Subcutaneous abdominal adipose tissue (tissue), 5 donors: ENCODE measurements around the gene FLAD1.
A peak's percentile ranks its signal among the peaks of the same experiment; 100 is the strongest.
"Not testable (repeated sequence)": the region's sequence is repeated elsewhere in the genome, so short reads cannot be mapped to it uniquely, and the experiment has no call there.

Experiments
- H3K27ac ChIP-seq: one replicate; pipeline ENCODE4 v1.7.0; 2013; ENCODE audit warnings: low read depth, mild to moderate bottlenecking, inconsistent platforms, low read length, moderate library complexity
- H3K27me3 ChIP-seq, 5 donors: one replicate each; pipeline ENCODE4 v1.7.0; 2013; ENCODE audit warnings: low read length in 5 of 5, inconsistent platforms in 1 of 5; ENCODE audit not compliant: control insufficient read depth in 5 of 5, insufficient read depth in 4 of 5
- H3K36me3 ChIP-seq, 5 donors: one replicate each; pipeline ENCODE4 v1.7.0; 2013; ENCODE audit warnings: low read length in 5 of 5; ENCODE audit not compliant: control insufficient read depth in 5 of 5, insufficient read depth in 5 of 5
- H3K4me1 ChIP-seq, 5 donors: one replicate each; pipeline ENCODE4 v1.7.0; 2013; ENCODE audit warnings: low read length in 5 of 5, mild to moderate bottlenecking in 3 of 5, moderate library complexity in 1 of 5; ENCODE audit not compliant: control insufficient read depth in 5 of 5, insufficient read depth in 5 of 5
- H3K4me3 ChIP-seq, 5 donors: one replicate each; pipeline ENCODE4 v1.7.0; 2013; ENCODE audit warnings: low read length in 5 of 5, low read depth in 1 of 5
- H3K9ac ChIP-seq, 5 donors: one replicate each; pipeline ENCODE4 v1.7.0; 2013; ENCODE audit warnings: low read length in 5 of 5, mild to moderate bottlenecking in 4 of 5, moderate library complexity in 3 of 5
- H3K9me3 ChIP-seq, 5 donors: one replicate each; pipeline ENCODE4 v1.7.0; 2013; ENCODE audit warnings: low read length in 5 of 5; ENCODE audit not compliant: control insufficient read depth in 5 of 5
- donor health status: healthy.
- donor health status: healthy.
- donor health status: healthy.
- donor health status: healthy.
- donor health status: healthy.

FLAD1 gene

DNA sequence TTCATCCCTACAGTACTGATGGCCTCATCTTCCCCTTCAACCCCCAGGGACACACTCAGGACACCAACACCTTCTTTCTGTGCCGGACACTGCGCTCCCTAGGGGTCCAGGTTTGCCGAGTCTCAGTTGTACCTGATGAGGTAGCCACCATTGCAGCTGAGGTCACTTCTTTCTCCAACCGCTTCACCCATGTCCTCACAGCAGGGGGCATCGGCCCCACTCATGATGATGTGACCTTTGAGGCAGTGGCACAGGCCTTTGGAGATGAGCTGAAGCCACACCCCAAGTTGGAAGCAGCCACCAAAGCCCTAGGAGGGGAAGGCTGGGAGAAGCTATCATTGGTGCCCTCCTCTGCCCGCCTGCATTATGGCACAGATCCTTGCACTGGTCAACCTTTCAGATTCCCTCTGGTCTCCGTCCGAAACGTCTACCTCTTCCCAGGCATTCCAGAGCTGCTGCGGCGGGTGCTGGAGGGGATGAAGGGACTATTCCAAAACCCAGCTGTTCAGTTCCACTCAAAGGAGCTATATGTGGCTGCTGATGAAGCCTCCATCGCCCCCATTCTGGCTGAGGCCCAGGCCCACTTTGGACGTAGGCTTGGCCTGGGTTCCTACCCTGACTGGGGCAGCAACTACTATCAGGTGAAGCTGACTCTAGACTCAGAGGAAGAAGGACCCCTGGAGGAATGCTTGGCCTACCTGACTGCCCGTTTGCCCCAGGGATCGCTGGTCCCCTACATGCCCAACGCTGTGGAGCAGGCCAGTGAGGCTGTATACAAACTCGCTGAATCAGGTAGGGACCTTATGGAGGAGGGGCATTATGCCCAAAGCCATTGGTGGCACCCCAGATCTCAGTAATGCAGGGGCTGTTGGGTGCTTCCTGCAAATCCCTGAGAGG is 5.2 kb downstream of the FLAD1 start:
- H3K36me3 ChIP-seq = peaks cover 0 to 47% (median 33%) of the 10 kb centered on the region in 5 donors
- peak overlapping the region; percentile 80 for H3K27ac ChIP-seq
- H3K4me3 ChIP-seq = no peak overlapping the region
- peaks cover 2 to 59% (median 36%) of the 10 kb centered on the region in 5 donors for H3K4me1 ChIP-seq
- no peaks in the 10 kb centered on the region for H3K9me3 ChIP-seq
- no peak overlapping the region for H3K9ac ChIP-seq
- H3K27me3 ChIP-seq = no peaks in the 10 kb centered on the region

DNA sequence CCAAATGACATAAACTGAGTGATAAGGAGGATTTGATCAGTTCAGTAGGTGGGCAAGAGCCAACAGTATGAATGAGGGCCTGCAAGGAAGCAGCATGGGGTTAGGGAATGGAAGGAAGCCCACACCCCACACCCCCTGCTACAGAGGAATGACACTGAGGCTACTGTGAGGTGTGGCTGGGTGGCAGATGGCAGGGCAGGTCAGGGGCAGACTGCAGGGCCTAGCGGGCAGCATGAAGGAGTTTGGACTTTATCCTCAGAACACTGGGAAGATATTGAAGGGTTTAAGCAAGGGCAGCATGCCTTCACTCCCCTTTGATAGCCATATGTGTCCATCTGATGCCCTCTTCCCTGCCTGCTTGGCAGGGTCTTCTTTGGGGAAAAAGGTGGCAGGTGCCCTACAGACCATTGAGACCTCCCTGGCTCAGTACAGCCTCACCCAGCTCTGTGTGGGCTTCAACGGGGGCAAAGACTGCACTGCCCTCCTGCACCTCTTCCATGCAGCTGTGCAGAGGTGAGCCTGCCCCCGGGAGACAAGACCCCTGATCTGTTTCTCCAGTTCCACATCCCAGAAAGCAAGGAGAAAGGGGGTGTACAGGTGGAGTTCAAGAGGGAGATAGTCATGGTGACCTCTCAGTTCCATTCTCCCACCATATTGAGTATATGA is 6.2 kb downstream of the FLAD1 start:
- Histone ChIP-seq H3K4me3 (no peak overlapping the region), H3K27ac (peak overlapping the region; percentile 80), H3K9me3 (no peaks in the 10 kb centered on the region), H3K9ac (no peak overlapping the region), H3K36me3 (peaks cover 0 to 47% (median 33%) of the 10 kb centered on the region in 5 donors), H3K27me3 (no peaks in the 10 kb centered on the region), H3K4me1 (peaks cover 0 to 49% (median 26%) of the 10 kb centered on the region in 5 donors)

DNA sequence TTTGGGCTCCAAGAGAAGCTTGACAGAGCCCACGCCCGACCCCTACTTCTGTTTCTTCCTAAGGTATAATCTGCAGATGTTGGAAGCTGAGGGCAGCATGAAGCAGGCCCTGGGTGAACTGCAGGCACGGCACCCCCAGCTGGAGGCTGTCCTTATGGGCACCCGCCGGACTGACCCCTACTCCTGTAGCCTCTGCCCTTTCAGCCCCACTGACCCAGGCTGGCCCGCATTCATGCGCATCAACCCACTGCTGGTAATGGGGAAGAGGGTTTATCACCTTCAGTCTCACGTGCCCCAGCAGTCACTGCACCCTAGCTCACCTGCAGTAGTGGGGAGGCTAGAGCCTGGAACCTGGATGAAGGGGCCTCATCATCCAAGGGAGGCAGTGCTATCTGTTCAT is 7.1 kb downstream of the FLAD1 start:
- Histone ChIP-seq H3K9me3 (no peaks in the 10 kb centered on the region), H3K27ac (no peak overlapping the region), H3K9ac (no peak overlapping the region), H3K4me1 (peaks cover 0 to 41% (median 19%) of the 10 kb centered on the region in 5 donors), H3K36me3 (peaks cover 0 to 47% (median 33%) of the 10 kb centered on the region in 5 donors), H3K4me3 (no peak overlapping the region), H3K27me3 (no peaks in the 10 kb centered on the region)

- peak overlapping the region; percentile 57 for H3K27ac ChIP-seq
- no peaks in the 10 kb centered on the region for H3K9me3 ChIP-seq
- peaks cover 0 to 38% (median 29%) of the 10 kb centered on the region in 5 donors for H3K36me3 ChIP-seq
- no peaks in the 10 kb centered on the region for H3K27me3 ChIP-seq
- H3K4me3 ChIP-seq = no peak overlapping the region
- H3K9ac ChIP-seq = no peak overlapping the region
- peaks cover 0 to 31% (median 12%) of the 10 kb centered on the region in 5 donors for H3K4me1 ChIP-seq
These were observed 9.8 kb downstream of the FLAD1 start for GRCh38 chr1:154992721-154993571.

- Histone ChIP-seq H3K27me3 (no peaks in the 10 kb centered on the region), H3K27ac (peak within 1 kb of the TSS; percentile 78), H3K4me3 (no peak within 1 kb of the TSS), H3K36me3 (peaks cover 0 to 30% (median 21%) of the 10 kb centered on the region in 5 donors), H3K9ac (peak within 1 kb of the TSS in 2 of 5 donors; percentile 25 to 33), H3K9me3 (no peaks in the 10 kb centered on the region), H3K4me1 (peaks cover 0 to 29% (median 11%) of the 10 kb centered on the region in 5 donors)
These were observed 10.6 kb downstream of the FLAD1 start, which contains the start of gene LENEP for GRCh38 chr1:154993572-154994268. Gene LENEP, plus strand, starts transcription at chr1:154993586. Its CDS starts 22 bp downstream, at chr1:154993608.

DNA sequence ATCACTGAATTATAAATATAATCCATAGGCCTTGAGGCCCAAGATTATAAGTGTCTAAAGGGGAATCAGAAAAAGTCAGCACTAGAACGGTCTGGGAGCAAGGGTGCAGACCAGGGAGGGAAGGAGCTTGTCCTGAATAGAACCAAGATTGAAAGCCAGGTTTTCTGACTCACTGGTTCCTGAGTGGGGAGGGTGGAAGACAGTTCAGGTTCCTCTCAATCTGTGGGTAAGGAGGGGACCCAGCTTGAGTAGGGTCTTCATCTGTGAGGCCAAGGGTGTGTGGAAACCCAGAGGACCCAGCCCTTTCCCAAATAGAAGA is 11.1 kb downstream of the FLAD1 start:
- Histone ChIP-seq H3K9ac (peak overlapping the region in 2 of 5 donors; percentile 25 to 33), H3K36me3 (peaks cover 0 to 25% (median 17%) of the 10 kb centered on the region in 5 donors), H3K27ac (peak overlapping the region; percentile 78), H3K4me1 (peaks cover 2 to 29% (median 15%) of the 10 kb centered on the region in 5 donors), H3K9me3 (no peaks in the 10 kb centered on the region), H3K27me3 (no peaks in the 10 kb centered on the region), H3K4me3 (no peak overlapping the region)

- Histone ChIP-seq H3K4me1 (peaks cover 2 to 30% (median 18%) of the 10 kb centered on the region in 5 donors), H3K9ac (peak overlapping the region in 2 of 5 donors; percentile 25 to 33), H3K27ac (peak overlapping the region; percentile 78), H3K36me3 (peaks cover 0 to 22% (median 14%) of the 10 kb centered on the region in 5 donors), H3K4me3 (no peak overlapping the region), H3K27me3 (no peaks in the 10 kb centered on the region), H3K9me3 (no peaks in the 10 kb centered on the region)
These were observed 11.4 kb downstream of the FLAD1 start for GRCh38 chr1:154994591-154994990.

DNA sequence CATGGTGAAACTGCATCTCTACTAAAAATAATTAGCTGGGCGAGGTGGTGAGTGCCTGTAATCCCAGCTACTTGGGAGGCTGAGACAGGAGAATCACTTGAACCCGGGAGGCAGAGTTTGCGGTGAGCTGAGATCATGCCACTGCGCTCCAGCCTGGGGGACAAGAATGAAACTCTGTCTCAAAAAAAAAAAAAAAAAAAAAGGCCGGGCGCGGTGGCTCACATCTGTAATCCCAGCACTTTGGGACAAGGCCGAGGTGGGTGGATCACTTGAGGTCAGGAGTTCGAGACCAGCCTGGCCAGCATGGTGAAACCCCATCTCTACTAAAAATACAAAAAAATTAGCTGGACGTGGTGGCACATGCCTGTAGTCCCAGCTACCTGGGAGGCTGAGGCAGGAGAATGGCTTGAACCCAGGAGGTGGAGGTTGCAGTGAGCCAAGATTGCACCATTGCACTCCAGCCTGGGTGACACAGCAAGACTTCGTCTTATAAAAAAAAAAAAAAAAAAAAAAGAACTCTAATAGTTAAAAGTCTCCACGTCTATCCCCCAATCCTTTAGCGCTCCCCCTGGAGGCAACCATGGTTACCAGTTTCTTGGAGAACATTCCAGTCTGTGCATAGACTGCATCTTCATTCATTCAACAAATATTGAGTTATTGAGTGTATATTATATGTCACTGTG is 12.3 kb downstream of the FLAD1 start:
- H3K9ac ChIP-seq = not testable (repeated sequence)
- peaks cover 2 to 38% (median 25%) of the 10 kb centered on the region in 5 donors for H3K4me1 ChIP-seq

More for the DNA sequence above, 12.3 kb downstream of the FLAD1 start:
- Histone ChIP-seq H3K36me3 (peaks cover 0 to 13% (median 7%) of the 10 kb centered on the region in 5 donors), H3K27ac (peak overlapping the region; percentile 84)
- H3K27me3 ChIP-seq, H3K4me3 ChIP-seq, H3K9me3 ChIP-seq: not testable (repeated sequence)
